ENCODE results near the gene OPN1MW3.
"Not testable (repeated sequence)": the region's sequence is repeated elsewhere in the genome, so short reads cannot be mapped to it uniquely, and the experiment has no call there.

DNA sequence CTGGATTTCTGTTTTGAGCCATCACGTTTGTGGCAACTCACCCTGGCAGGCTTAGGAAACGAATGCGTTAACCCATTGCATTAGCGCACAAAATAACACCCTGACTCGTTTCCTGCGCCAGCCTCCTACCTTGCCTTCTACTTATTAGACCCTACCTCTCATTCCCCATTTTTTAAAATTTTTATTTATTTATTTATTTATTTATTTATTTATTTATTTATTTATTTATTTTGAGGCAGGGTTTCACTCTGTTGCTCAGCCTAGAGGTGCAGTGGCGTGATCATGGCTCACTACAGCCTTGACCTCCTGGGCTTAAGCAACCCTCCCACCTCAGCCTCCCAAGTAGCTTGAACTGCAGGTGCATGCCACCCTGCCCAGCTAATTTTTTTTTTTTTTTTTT lies 45.6 kb downstream of the OPN1MW3 start:
- TF ChIP-seq, protein P1, sequence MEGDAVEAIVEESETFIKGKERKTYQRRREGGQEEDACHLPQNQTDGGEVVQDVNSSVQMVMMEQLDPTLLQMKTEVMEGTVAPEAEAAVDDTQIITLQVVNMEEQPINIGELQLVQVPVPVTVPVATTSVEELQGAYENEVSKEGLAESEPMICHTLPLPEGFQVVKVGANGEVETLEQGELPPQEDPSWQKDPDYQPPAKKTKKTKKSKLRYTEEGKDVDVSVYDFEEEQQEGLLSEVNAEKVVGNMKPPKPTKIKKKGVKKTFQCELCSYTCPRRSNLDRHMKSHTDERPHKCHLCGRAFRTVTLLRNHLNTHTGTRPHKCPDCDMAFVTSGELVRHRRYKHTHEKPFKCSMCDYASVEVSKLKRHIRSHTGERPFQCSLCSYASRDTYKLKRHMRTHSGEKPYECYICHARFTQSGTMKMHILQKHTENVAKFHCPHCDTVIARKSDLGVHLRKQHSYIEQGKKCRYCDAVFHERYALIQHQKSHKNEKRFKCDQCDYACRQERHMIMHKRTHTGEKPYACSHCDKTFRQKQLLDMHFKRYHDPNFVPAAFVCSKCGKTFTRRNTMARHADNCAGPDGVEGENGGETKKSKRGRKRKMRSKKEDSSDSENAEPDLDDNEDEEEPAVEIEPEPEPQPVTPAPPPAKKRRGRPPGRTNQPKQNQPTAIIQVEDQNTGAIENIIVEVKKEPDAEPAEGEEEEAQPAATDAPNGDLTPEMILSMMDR (IDR thresholded peaks at IDR 0.05) = not testable (repeated sequence)
- not testable (repeated sequence) for TF ChIP-seq POLR2A (IDR thresholded peaks at IDR 0.05)
